Ammon's horn (tissue), 1 donor: Measurements from ENCODE around the gene FAM193A.
"Not testable (repeated sequence)": the region's sequence is repeated elsewhere in the genome, so short reads cannot be mapped to it uniquely, and the experiment has no call there.

Experiments used
- DNase-seq: peaks from one replicate; pipeline ENCODE4 v3.0.0-alpha.2; 2016; ENCODE audit warnings: low spot score

FAM193A gene

GRCh38 chr4:2731907-2732317, 195.5 kb downstream of the FAM193A start:
- peak; percentile 27 for DNase-seq

- DNase-seq = no peak
Observed at GRCh38 chr4:2732526-2732925, 196.1 kb downstream of the FAM193A start.

- DNase-seq = no peak
Observed at GRCh38 chr4:2733001-2733843, 196.8 kb downstream of the FAM193A start.

GRCh38 chr4:2733844-2734574, 197.6 kb downstream of the FAM193A start:
- no peak for DNase-seq

GRCh38 chr4:2734612-2735011, 198.2 kb downstream of the FAM193A start:
- no peak for DNase-seq

- no peak for DNase-seq
Observed at GRCh38 chr4:2735869-2736268, 199.4 kb downstream of the FAM193A start.

- DNase-seq = not testable (repeated sequence)
Observed at GRCh38 chr4:2738296-2738695, 201.8 kb downstream of the FAM193A start.

GRCh38 chr4:2741626-2742025, 205.2 kb downstream of the FAM193A start:
- DNase-seq = peak; percentile 41

- no peak for DNase-seq
Observed at GRCh38 chr4:2742081-2742822, 205.8 kb downstream of the FAM193A start.

GRCh38 chr4:2742823-2743517, 206.5 kb downstream of the FAM193A start:
- DNase-seq = no peak

- no peak for DNase-seq
Observed at GRCh38 chr4:2743518-2744445, 207.3 kb downstream of the FAM193A start.

GRCh38 chr4:2744576-2745270, 208.3 kb downstream of the FAM193A start:
- no peak for DNase-seq

- no peak for DNase-seq
Observed at GRCh38 chr4:2745516-2745915, 209.1 kb downstream of the FAM193A start.

- no peak for DNase-seq
Observed at GRCh38 chr4:2745981-2746806, 209.7 kb downstream of the FAM193A start.

GRCh38 chr4:2746891-2747695, 210.6 kb downstream of the FAM193A start:
- no peak for DNase-seq

- DNase-seq = no peak
Observed at GRCh38 chr4:2750719-2751605, 214.5 kb downstream of the FAM193A start.

- no peak for DNase-seq
Observed at GRCh38 chr4:2753436-2753835, 217.0 kb downstream of the FAM193A start.
